NK-92 (cell line): ENCODE results near the gene KIF6.

Experiments
- DNase-seq: peaks from one replicate; lab custom pipeline; 2025; ENCODE audit not compliant: unreplicated experiment; lab: John Stamatoyannopoulos, UW

Gene KIF6

GRCh38 chr6:39453241-39453640, 272.0 kb downstream of the KIF6 start:
- DNase-seq: no peak

- no peak for DNase-seq
Observed at GRCh38 chr6:39452306-39453145, 272.7 kb downstream of the KIF6 start.

- DNase-seq: no peak
Observed at GRCh38 chr6:39451831-39452230, 273.4 kb downstream of the KIF6 start.

- no peak for DNase-seq
Observed at GRCh38 chr6:39449022-39449421, 276.2 kb downstream of the KIF6 start.

GRCh38 chr6:39446909-39447308, 278.3 kb downstream of the KIF6 start:
- DNase-seq: no peak

- DNase-seq: no peak
Observed at GRCh38 chr6:39445667-39446066, 279.5 kb downstream of the KIF6 start.

GRCh38 chr6:39444479-39445019, 280.7 kb downstream of the KIF6 start:
- DNase-seq: no peak

GRCh38 chr6:39441986-39442385, 283.2 kb downstream of the KIF6 start:
- DNase-seq: no peak

GRCh38 chr6:39441301-39441700, 283.9 kb downstream of the KIF6 start:
- DNase-seq: no peak

GRCh38 chr6:39440039-39440426, 285.2 kb downstream of the KIF6 start:
- DNase-seq: no peak

- DNase-seq: no peak
Observed at GRCh38 chr6:39439342-39440038, 285.7 kb downstream of the KIF6 start.

GRCh38 chr6:39433630-39434029, 291.6 kb downstream of the KIF6 start:
- no peak for DNase-seq

GRCh38 chr6:39432330-39433025, 292.7 kb downstream of the KIF6 start:
- no peak for DNase-seq

GRCh38 chr6:39430871-39431523, 294.2 kb downstream of the KIF6 start:
- no peak for DNase-seq

- no peak for DNase-seq
Observed at GRCh38 chr6:39430446-39430845, 294.8 kb downstream of the KIF6 start.

- no peak for DNase-seq
Observed at GRCh38 chr6:39428816-39429215, 296.4 kb downstream of the KIF6 start.

GRCh38 chr6:39428152-39428551, 297.1 kb downstream of the KIF6 start:
- no peak for DNase-seq

GRCh38 chr6:39426073-39426456, 299.1 kb downstream of the KIF6 start:
- DNase-seq: no peak

GRCh38 chr6:39425346-39426072, 299.7 kb downstream of the KIF6 start:
- no peak for DNase-seq

GRCh38 chr6:39424831-39425230, 300.4 kb downstream of the KIF6 start:
- no peak for DNase-seq
